ENCODE data around the gene NUP62.

NUP62 gene

DNA sequence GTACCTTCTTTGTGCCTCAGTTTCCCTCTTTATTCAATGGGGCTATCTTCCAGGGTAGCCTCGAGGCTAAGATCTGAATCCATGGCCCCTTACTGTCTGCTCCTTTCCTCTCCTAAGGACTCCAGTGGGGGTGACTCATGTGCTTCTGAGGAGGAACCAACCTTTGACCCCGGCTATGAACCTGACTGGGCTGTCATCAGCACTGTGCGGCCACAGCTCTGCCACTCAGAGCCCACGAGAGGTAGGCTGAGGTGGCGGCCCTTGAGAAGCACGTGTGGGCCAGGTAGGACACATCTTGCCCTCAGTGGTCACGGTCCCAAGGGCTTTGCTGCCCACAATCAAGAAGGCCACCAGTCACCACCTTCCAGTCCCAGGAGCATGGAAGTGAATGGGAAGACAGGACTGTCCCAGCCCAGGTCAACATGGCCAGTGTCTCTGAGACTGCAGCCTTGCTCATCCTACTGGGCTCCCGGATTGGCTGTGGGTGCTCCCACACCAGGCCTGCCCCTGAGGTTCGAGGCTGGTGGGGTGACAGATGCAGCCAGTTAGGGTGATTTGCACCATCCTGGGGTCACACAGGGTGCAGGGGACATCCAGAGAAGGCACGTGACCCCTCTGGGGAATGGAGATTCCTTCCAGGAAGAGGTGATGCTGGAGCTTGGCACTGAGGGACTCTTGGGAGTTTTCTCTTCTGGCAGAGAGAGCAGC is 49.0 kb downstream of the NUP62 start:
- FAIRE-seq: no peak
- no peak for TF ChIP-seq POLR2A (IDR thresholded peaks at IDR 0.05; ENCODE audit: low read depth, low read length)

GRCh38 chr19:49879243-49879963 is 49.9 kb downstream of the NUP62 start:
- no peak for DNase-seq (ENCODE audit: insufficient read length, low spot score)
- no peak for FAIRE-seq
- no peak for TF ChIP-seq POLR2A (IDR thresholded peaks at IDR 0.05; ENCODE audit: low read depth, low read length)

More for the DNA sequence above, 49.0 kb downstream of the NUP62 start:
- DNase-seq (ENCODE audit: insufficient read length, low spot score): no peak

DNA sequence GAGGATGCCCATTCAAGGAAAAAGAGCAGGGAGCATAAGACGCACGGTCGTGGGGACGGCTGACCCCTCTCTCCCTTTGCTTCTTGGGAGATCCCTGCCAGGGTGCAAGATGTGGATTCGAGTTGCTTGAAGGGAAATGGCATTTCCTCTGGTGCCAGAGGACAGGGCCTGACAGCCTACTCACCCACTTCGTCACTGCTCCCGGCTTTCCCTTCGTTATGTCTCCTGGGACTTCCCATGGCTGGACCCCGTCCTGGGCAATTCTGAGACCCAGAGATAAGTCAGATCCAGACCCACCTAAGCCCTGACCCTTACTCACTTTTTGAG is 50.6 kb downstream of the NUP62 start:
- no peak for FAIRE-seq
- DNase-seq (ENCODE audit: insufficient read length, low spot score): no peak
- TF ChIP-seq POLR2A (IDR thresholded peaks at IDR 0.05; ENCODE audit: low read depth, low read length): no peak

DNA sequence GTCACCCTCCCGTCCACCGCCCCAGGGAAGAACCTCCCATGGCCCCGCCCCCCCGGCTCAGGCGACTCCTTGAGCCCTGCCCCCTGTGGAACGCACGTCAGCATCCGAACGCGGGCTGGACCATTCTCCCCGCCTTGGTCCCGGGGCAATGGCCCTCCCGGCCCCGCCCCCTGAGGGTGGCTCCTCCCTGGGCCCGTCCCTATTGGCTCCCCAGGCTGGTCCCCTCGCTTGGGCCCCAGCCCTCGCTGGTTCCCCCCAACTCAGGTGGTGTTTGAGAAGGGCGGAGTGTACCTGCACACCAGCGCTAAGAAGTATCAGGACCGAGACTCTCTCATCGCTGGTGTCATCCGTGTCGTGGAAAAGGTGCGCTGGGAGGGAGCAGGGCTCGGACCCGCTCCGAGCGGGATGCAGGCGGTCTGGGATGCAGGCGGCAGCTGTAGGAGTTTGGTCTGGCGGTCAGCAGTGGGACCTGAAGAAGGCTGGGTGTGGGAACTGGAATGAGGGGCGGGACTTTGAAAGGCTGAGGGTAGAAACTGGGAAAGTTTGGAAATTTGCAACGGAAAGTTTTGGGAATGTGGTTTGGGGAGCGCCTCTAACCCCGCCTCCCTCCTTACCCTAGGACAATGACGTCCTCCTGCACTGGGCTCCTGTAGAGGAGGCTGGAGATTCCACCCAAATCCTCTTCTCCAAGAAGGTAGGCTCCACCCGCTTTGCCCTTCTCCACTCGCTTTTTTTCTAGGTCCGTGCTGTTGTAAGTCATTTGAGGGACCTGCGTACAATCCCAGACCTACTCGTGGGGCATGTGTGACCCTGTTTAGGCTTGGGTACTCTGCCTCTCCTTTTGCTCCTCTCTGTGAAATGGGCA is 51.2 kb downstream of the NUP62 start:
- peak; percentile 99 for DNase-seq (ENCODE audit: insufficient read length, low spot score)
- no peak for FAIRE-seq
- TF ChIP-seq POLR2A (IDR thresholded peaks at IDR 0.05; ENCODE audit: low read depth, low read length): peak; percentile 22; the same call in 1 of the 2 replicates

DNA sequence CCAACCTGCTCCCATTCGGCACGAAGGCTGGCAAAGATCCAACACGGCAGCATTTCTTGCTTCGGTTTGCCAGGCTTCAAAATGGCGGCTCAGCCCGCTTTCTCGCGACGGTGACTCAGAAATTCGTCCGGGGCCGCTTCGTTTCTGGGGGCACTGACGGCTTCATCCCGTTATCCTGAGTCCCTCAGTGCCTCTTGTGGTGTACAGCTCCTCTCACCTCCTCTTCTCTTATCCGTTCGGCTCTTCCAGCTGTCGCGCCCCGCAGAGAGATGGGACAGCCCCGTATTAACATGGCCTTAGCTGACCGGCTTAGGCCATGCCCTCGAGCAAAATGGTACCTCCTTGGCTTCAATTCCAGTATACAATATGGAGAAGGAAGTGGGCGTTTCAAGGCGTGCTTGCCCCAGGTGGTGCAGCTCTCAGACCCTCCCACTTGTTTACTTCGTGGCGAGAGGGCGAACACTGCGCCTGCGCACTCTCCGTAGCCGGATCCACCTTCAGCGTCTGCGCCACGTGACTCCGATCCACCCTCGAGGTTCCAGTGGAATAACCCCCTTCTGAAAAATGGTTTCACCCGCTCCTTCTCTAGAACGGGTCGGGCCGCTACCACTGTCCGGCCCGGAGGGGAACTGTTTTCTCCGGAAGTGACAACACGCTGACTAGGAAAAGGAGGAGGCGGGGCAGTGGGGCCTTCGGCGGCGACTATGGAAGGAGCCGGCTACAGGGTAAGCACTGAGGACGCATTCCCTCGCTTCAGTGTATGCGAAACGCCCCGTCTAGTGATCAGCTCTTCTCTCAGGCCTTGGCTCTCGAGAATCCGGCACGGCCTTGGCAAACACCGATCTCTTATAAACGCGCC is 52.1 kb downstream of the NUP62 start, which contains the start of the genes AKT1S1 and TBC1D17:
AKT1S1 (minus strand) TSS at position 336 of the 859 bp plus-strand sequence. CDS start 4,060 bp downstream, outside the sequence.
TBC1D17 (plus strand) TSS at position 683 of the 859 bp plus-strand sequence; CDS start at position 705, 22 bp downstream.
- TF ChIP-seq POLR2A (IDR thresholded peaks at IDR 0.05; ENCODE audit: low read depth, low read length): peak; percentile 49
- peak; percentile 86 for FAIRE-seq
- peak; percentile 100 for DNase-seq (ENCODE audit: insufficient read length, low spot score)

DNA sequence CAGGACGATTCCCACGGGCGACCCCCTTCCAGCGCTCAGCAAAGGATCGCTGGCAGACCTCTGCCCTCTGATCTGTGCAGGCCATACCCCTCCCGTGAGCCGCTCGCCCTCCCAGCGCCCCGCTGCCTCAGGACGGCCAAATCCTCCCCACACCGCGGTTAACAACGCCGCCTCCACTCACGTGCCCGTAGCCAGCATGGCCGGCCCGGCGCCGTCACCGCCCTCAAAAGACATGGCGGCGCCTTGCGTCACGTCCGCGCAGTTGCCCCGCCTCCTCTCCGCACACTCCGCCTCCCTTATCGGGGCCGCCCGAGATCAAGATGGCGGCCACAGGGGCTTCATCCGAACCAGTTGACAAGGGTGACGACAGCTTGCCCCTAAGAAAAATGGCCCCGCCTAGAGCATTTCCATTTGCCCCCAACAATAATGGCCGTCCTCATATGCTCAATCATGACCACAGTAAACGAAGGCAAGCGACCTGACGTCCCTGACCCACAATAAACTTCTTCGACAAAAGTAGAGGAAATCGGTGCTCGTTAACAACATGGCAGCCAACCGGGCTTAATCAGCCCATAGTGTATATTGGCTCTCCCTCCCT is 52.8 kb downstream of the NUP62 start:
- TF ChIP-seq POLR2A (IDR thresholded peaks at IDR 0.05; ENCODE audit: low read depth, low read length): peak; percentile 76; the same call in 1 of the 2 replicates
- DNase-seq (ENCODE audit: insufficient read length, low spot score) (peak; percentile 65), FAIRE-seq (no peak)

- no peak for FAIRE-seq
- peak; percentile 31; the same call in 1 of the 2 replicates for TF ChIP-seq POLR2A (IDR thresholded peaks at IDR 0.05; ENCODE audit: low read depth, low read length)
- no peak for DNase-seq (ENCODE audit: insufficient read length, low spot score)
Observed at GRCh38 chr19:49875857-49876421, 53.4 kb downstream of the NUP62 start.

DNA sequence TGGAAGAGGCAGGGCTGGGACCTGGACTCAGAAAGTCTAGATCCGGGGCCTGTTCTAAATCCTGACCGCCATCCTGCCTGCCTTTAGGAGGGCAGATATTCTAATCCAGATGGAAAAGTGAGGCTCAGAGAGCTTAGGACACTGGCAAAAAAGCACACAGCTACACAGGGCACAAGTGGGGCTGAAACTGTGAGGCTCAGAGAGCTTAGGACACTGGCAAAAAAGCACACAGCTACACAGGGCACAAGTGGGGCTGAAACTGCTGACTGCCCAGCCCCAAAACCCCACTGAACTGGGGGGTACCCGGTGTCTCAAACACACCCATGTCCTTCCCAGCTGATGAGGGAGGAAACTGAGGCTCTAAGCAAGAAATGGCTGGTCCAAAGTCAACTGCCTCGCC is 54.1 kb downstream of the NUP62 start:
- no peak for FAIRE-seq
- DNase-seq (ENCODE audit: insufficient read length, low spot score): no peak
- TF ChIP-seq POLR2A (IDR thresholded peaks at IDR 0.05; ENCODE audit: low read depth, low read length): no peak

- no peak for FAIRE-seq
- TF ChIP-seq POLR2A (IDR thresholded peaks at IDR 0.05; ENCODE audit: low read depth, low read length): no peak
- DNase-seq (ENCODE audit: insufficient read length, low spot score): no peak
Observed at GRCh38 chr19:49874503-49875157, 54.7 kb downstream of the NUP62 start.

DNA sequence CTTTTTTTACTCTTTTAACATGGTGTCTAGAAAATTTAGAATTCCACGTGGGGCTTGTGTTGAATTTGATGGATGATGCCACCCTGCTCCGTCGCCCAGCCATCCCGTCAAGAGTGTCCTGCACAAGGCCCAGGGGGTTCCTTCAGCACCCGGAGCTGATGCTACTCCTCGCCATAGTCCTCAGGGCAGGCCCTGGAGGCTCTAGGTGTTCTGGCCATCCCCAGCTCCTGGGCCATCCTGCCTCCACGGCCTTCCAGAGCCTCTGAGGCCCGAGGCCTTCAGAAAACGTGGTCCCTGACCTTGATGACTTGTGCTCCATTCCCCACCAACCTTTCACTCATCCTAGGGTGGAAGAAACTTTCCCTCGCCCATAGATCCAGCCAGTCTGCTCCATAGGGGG is 55.5 kb downstream of the NUP62 start:
- DNase-seq (ENCODE audit: insufficient read length, low spot score): no peak
- no peak for FAIRE-seq
- no peak for TF ChIP-seq POLR2A (IDR thresholded peaks at IDR 0.05; ENCODE audit: low read depth, low read length)

GRCh38 chr19:49873129-49873521 is 56.2 kb downstream of the NUP62 start:
- no peak for TF ChIP-seq POLR2A (IDR thresholded peaks at IDR 0.05; ENCODE audit: low read depth, low read length)
- FAIRE-seq (no peak), DNase-seq (ENCODE audit: insufficient read length, low spot score) (no peak)
